IMR-90 (cell line): ENCODE data around the gene STARD10.

Experiments used
- MAFK ChIP-seq: IDR thresholded peaks from 2 replicates; pipeline ENCODE4 v1.6.1; 2012; ENCODE audit warnings: low read depth, low read length, improper control_type of control experiment
- MXI1 ChIP-seq: IDR thresholded peaks from 2 replicates; pipeline ENCODE4 v1.6.1; 2012; ENCODE audit warnings: low read depth, mild to moderate bottlenecking, low read length, moderate library complexity, borderline replicate concordance
- POLR2A ChIP-seq: IDR thresholded peaks from 2 replicates; pipeline ENCODE4 v1.6.1; 2012; ENCODE audit warnings: mild to moderate bottlenecking, low read depth, low read length
- RFX5 ChIP-seq: IDR thresholded peaks from 2 replicates; pipeline ENCODE4 v1.8.0; 2012; ENCODE audit warnings: low read depth, mild to moderate bottlenecking, low read length, moderate library complexity
- TF ChIP-seq, protein P1 (sequence below): conservative IDR thresholded peaks from 2 replicates; pipeline ENCODE4 v1.5.1; 2012; ENCODE audit warnings: mild to moderate bottlenecking, low read depth, low read length, improper control_type of control experiment
- TF ChIP-seq, protein P2 (sequence below): fragments of 150-350 bp; IDR thresholded peaks from 2 replicates; pipeline ENCODE4 v1.6.1; 2016; ENCODE audit warnings: low read depth, mild to moderate bottlenecking, low read length, moderate library complexity, borderline replicate concordance

- no peak for TF ChIP-seq POLR2A
- TF ChIP-seq, protein P1, sequence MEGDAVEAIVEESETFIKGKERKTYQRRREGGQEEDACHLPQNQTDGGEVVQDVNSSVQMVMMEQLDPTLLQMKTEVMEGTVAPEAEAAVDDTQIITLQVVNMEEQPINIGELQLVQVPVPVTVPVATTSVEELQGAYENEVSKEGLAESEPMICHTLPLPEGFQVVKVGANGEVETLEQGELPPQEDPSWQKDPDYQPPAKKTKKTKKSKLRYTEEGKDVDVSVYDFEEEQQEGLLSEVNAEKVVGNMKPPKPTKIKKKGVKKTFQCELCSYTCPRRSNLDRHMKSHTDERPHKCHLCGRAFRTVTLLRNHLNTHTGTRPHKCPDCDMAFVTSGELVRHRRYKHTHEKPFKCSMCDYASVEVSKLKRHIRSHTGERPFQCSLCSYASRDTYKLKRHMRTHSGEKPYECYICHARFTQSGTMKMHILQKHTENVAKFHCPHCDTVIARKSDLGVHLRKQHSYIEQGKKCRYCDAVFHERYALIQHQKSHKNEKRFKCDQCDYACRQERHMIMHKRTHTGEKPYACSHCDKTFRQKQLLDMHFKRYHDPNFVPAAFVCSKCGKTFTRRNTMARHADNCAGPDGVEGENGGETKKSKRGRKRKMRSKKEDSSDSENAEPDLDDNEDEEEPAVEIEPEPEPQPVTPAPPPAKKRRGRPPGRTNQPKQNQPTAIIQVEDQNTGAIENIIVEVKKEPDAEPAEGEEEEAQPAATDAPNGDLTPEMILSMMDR = no peak
- TF ChIP-seq, protein P2, sequence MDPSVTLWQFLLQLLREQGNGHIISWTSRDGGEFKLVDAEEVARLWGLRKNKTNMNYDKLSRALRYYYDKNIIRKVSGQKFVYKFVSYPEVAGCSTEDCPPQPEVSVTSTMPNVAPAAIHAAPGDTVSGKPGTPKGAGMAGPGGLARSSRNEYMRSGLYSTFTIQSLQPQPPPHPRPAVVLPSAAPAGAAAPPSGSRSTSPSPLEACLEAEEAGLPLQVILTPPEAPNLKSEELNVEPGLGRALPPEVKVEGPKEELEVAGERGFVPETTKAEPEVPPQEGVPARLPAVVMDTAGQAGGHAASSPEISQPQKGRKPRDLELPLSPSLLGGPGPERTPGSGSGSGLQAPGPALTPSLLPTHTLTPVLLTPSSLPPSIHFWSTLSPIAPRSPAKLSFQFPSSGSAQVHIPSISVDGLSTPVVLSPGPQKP = no peak
- TF ChIP-seq MXI1 = no peak
- no peak for TF ChIP-seq RFX5
- TF ChIP-seq MAFK = no peak
Measured at GRCh38 chr11:72786305-72787215, 7.3 kb downstream of the STARD10 start.
